GM19467 (cell line): Measurements from ENCODE around the gene FTCD.
"Not testable (repeated sequence)": the region's sequence is repeated elsewhere in the genome, so short reads cannot be mapped to it uniquely, and the experiment has no call there.

Experiments used
- ATAC-seq: cut with Tn5 transposase; IDR thresholded peaks from one replicate; pipeline ENCODE4 v1.9.1; 2021; ENCODE audit warnings: mild to moderate bottlenecking, moderate library complexity; ENCODE audit not compliant: unreplicated experiment

Gene FTCD

GRCh38 chr21:46154155-46154954 is 1.0 kb downstream of the FTCD start:
- ATAC-seq, result no peak

- no peak for ATAC-seq
These were observed 1.9 kb downstream of the FTCD start for GRCh38 chr21:46153247-46154154.

- no peak for ATAC-seq
These were observed 2.5 kb downstream of the FTCD start for GRCh38 chr21:46152927-46153246.

GRCh38 chr21:46151989-46152926 is 3.1 kb downstream of the FTCD start:
- no peak for ATAC-seq

- no peak for ATAC-seq
These were observed 4.0 kb downstream of the FTCD start for GRCh38 chr21:46151261-46151988.

- no peak for ATAC-seq
These were observed 4.8 kb downstream of the FTCD start for GRCh38 chr21:46150491-46151121.

- ATAC-seq, result no peak
These were observed 5.3 kb downstream of the FTCD start for GRCh38 chr21:46150073-46150472.

GRCh38 chr21:46149205-46149901 is 6.0 kb downstream of the FTCD start:
- no peak for ATAC-seq

GRCh38 chr21:46148106-46148505 is 7.3 kb downstream of the FTCD start:
- ATAC-seq, result no peak

- ATAC-seq, result not testable (repeated sequence)
These were observed 8.0 kb downstream of the FTCD start for GRCh38 chr21:46147429-46147828.

- ATAC-seq, result no peak
These were observed 8.5 kb downstream of the FTCD start for GRCh38 chr21:46146856-46147255.

- no peak for ATAC-seq
These were observed 9.3 kb downstream of the FTCD start for GRCh38 chr21:46145840-46146691.

GRCh38 chr21:46145159-46145839 is 10.1 kb downstream of the FTCD start:
- no peak for ATAC-seq

- no peak for ATAC-seq
These were observed 10.8 kb downstream of the FTCD start for GRCh38 chr21:46144464-46145070.

- ATAC-seq, result no peak
These were observed 12.6 kb downstream of the FTCD start for GRCh38 chr21:46142582-46143473.
